Measurements from ENCODE around the gene ZBTB24.

Gene ZBTB24

DNA sequence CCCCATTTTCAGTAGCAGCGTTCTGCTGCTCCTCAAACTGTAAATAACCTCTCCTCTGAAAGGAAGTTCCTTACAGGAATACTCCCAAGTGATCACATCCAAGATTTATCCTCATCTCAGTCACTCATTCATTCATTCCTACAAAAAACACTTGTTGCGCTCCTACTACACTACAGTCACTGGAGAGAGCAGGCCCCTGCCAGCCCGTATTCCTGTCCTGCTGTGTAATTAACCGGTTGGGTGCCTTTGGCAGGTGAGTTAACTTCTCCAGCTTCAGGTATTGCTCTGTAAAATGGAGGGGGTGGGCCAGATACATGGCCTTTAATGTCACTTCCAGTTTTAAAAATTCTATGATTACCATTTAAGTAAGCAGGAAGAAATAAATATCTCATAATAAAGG lies 15.0 kb upstream of the ZBTB24 start:
- DNase-seq: no peak

DNA sequence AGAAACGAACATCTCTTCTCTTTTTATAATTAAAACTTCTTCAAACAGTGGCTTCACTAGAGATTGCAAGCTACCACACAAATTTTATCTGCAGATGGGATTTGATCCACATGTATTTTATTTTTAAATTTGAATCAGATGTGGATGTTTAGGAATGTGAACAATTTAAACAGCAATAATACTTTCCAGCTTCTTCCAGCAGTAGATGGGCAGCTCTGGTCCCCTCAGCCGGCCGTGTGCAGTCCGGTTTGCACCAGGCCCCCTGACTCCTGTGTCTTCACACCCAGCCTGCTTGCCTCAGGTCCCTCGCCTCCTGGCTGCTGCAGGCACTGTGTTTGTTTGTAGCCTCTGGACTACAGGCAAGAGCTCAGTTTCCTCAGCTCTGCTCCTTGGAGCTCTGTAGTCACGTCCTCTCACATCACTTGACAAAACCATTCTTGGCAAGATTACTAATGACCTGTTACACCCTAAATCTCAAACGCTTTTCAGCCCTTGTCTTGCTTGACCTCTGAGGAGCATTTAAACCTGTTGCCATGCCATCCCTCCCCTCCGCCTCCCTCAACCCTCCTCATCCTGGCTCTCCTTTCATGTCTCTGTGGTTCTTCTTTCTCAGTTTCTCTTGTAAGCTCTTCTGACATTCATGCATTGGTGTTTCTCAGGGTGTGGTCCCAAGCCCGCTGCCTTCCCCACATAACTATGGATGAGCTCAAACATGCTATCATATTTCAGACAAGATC lies 13.2 kb upstream of the ZBTB24 start:
- DNase-seq: no peak

DNA sequence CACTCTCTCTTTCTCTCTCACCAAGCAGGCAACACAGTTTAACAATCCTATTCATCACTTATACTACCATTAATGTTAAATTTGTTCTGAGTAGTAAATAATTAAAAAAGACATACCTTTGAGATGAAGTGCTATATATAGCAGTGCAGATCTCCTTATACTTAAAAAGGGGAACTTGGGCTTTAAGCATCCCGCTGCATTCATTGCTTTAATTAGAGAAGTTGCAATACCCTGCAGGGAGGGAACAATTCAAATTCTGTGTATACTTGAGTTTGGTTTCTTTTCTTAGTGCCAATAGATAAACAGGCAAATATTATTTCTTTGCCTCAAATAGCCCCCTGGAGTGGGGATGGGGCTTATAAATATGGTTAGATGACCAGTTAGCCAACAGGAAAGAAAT lies 10.8 kb upstream of the ZBTB24 start:
- no peak for DNase-seq

DNA sequence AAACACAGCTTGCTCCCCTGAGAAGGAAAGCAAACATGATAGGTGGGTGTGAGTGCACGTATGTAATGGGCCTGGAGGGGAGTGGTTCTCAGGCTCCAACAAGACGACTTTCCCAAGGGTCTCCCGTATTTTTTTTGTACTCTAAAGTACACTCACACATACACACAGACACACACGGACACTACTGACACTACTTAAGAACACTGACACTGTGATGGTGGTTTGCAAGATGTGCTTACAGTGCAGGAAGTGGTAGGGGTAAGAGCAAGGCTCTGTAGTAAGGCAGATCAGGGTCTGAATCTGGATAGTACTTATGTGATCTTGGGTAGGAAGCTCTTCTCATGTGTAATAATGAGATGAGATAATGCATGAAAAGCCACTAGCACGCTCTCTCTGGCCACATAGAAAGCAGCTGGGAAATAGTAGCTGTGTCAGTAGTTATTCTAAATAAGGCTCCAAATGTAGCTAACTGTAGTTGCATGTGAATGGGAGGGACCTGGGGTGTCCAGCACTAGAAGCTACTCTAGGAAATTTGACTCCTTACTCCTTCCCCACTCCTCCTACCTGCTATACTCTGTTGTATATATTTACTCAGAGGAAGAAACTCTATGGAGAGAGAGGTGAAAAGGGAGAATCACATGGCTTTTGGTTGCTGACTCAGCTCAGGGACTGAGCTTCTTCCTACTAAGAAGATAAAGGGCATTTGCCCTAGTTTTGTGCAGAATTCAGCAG lies 8.4 kb upstream of the ZBTB24 start:
- peak; percentile 12 for DNase-seq

DNA sequence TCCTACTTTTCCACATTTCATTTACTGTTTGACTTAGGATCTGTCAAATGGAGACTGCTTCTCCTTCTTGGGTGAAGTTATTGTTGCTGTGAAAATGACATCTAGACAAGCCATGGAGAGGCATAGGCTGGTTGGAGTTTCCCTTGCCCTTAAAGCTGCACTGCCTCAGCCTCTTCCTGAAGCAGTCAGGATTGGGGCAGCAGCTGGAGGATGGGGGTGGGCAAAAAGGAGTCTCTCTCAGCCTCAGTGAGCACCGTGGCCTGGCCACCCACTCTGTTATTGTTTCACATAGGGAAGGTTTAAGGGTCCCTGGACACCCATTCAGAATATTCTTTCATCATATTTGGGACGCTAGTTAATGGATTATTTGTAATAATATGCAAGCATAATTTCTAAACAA lies 7.7 kb upstream of the ZBTB24 start:
- no peak for DNase-seq

DNA sequence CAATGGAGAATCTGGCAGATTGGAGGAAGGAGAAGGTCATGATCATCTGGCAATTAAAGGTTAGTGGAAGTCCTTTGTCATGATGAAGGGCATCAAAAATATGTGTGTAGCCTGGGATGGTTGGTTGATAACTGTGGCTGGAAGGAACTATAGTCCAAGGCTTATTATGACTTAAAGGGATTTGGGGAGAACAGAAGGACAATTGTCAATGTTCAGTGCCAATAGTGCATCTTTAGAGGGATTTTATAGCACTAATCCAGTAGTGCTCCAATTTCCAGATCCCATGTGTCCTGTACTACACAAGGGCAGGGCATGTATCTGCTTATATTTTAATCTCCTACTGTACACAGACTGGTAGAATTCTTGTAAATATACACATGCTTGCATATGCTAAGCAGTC lies 5.0 kb upstream of the ZBTB24 start:
- no peak for DNase-seq

DNA sequence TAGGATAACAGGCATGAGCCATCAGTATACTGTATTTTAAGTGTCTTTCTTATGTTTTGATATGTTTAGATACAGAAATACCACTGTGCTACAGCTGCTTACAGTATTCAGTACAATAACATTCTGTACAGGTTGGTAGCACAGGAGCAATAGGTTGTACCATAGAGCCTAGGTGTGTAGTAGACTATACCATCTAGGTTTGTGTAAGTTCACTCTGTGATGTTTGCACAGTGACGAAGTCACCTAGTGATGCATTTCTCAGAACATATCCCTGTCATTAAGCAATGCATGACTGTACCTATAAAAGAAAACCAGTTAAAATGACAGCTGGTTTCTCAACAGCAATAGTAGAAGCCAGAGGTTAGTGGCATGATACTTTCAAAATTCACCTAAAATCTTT lies 3.0 kb upstream of the ZBTB24 start:
- DNase-seq: peak; percentile 9

DNA sequence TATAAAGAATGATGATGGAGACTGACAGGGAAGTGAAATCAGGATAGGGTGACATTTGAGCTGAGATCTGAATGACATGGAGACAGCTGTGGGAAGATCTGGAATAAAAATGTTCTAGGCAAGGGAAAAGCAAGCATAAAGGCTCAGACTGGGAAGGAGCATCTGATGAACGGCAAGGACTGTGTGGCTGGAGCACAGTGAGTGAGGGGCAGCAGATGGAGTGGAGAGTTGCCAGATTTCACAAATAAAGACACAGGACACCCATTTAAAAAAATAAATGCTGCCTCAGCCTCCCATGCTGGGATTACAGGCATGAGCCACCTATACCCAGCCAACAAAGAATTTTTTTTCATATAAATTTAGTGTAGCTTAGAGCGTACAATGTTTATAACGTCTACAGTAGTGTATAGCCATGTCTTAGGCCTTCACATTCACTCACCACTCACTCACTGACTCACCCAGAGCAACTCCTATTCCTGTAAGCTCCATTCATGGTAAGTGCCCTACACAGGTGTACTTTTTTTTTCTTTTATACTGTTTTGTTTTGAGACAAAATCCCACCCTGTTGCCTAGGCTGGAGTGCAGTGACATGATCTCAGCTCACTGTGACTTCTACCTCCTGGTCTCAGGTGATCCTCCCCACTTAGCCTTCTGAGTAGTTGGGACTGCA lies 2.4 kb upstream of the ZBTB24 start:
- DNase-seq: peak; percentile 19

DNA sequence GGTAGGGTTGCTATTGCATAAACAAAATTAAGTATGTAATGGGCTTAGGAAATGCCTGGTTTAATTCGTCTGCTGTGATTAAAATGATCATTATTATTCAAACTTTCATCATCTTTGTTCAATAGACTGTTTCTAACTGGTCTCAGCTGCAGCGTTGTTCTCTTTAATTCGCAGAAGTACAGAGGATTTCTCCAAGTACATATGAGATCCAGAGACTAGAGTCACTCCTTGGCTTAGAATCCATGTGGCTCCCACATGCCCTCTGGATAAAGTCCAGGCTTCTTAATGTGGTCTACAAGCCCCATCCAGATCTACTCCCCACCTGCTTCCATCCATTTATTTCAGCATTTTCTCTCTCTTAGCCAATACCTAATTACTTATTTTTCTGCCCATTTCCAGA lies 1.1 kb upstream of the ZBTB24 start:
- DNase-seq: no peak

DNA sequence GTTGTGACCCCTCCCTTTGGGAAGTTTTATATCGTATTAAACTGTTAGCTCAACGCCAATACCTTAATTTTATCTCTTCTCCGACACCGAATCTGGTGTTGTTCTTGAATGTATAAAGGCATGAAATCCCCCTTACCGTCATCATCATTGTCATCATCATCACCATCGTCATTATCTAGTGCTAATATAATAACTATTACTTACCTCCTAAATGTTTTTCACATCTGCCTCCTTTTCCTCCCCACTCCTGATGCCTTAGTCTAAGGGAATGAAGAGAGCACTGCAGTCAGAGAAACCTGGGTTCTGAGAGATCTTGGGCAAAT lies 677 bp upstream of the ZBTB24 start:
- DNase-seq: no peak

DNA sequence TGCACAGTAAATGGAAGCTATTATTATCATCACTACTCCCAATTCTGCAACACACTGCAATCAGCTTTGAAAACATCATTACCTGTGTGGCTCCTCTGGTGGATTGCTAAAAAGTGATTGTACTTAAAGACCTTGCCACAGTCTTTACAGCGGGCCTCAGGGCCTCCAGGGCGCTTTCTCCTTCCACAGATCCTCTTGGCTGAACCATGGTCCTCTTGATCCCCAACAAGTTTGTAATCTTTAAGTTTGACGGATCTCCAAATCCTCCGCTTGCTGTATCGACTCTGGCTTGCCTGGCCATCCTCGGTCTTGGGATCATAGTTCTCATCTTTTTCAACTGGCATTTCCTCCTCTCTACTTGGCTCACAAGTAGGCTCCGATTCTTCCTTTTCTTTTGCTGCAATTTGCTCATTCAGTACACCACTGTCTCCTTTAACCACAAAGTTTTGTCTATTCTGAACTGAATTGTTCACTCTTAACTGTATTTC lies 2.0 kb downstream of the ZBTB24 start:
- DNase-seq: no peak

DNA sequence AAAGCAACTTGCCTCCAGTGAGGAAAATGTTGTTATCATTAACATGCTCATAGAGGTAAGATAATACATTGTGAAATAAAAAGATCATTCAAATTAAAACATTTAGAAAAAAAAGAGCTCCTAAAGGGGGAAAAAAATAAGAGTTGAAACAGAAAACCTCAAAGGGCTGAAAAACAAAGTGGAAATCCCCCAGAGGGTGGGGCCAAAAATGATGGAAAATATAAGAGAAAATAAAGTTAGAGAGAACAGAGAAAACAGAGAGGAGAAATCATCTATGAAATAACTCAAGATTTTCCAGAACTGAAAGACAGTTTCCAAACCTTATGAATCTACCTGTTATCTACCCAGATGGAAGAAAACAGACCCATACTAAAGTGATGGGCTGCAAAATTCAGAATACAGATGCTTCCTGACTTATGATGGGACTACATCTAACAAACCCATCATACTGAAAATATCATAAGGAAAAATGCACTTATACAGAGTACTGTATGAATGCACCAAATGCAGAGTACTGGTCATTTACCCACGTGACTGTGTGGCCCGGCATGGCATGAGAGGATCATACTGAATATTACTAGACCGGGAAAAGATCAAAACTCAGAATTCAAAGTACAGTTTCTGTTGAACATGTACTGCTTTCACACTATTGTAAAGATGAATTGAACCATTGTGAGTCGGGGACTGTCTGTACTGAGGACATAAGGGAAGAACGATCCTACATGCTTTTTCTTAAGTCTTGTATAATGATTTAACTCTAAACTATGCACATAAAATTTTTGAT lies 4.0 kb downstream of the ZBTB24 start:
- no peak for DNase-seq

DNA sequence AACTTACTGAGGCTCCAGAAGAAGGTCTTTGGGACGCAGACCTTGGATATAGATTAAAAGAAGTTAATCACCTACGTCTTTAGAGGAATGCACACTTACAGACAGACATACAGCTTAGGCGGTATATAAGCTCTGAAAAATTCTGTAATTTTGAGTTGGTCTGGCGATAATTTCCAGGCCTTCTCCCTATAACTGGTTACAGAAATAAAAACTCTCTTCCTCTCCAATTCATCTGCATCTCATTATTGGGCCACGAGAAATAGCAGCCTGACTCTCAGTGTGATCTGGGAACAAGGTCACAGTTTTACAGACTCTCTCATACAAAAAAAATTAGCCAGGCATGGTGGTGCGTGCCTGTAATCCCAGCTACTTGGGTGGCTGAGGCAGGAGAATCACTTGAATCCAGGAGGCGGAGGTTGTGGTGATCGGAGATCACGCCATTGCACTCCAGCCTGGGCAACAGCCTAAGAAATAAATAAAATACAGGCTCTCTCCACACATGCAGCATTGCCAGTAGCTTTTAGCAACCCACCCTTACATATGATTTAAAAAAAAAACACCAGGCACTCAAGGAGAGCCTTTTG lies 4.7 kb downstream of the ZBTB24 start:
- DNase-seq: no peak

DNA sequence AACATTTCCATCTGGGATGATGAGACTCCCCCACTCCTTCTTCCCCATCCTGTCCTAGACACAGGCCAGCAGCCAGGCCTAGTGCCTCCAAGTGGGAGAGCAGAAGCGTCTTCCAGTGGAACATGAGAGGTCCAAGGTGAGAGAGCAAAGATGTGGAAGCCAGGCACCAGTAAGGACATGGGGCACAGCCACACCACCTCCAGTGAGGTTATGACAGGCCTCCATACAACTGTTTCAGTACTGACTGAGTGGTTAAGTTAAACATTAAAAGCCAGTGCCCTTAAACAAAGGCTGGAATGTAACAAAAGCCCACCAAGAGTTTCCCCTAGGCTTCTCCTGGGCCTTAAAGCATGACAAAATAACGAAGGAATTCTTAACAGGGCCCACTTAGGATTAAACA lies 5.3 kb downstream of the ZBTB24 start:
- no peak for DNase-seq

DNA sequence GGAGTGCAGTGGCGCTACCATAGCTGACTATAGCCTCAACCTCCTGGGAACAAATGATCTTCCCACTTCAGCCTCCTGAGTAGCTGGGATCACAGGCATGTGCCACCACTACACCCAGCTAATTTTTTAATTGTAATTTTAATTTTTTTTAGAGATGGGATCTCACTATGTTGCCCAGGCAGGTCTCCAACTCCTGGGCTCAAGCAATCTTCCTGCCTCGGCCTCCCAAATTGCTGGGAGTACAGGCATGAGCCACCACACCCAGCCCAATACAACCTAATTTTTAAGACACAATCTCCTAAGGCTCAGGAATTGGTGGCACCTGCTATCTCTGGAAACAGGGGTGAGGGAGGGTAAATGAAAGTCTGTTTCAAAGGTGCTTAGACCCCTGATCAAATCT lies 5.8 kb downstream of the ZBTB24 start:
- no peak for DNase-seq

DNA sequence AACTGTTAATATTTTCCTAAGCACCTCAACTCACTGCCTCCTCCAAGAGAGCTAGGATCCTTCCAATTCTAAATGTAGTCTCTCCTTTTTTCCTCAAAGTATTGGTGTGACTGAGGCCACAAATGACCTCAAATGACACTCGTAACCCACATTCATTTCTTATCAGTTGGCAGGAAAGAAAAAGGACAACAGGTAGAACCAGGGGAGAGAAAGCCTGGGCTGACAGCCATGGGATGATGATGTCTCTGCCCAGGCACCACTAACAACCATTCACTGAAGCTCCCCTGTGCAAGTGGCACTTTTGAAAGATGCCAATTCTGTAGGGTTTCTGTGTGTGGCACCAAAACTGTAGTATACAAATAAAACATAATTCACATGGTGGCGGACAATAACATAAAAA lies 7.4 kb downstream of the ZBTB24 start:
- DNase-seq: no peak

DNA sequence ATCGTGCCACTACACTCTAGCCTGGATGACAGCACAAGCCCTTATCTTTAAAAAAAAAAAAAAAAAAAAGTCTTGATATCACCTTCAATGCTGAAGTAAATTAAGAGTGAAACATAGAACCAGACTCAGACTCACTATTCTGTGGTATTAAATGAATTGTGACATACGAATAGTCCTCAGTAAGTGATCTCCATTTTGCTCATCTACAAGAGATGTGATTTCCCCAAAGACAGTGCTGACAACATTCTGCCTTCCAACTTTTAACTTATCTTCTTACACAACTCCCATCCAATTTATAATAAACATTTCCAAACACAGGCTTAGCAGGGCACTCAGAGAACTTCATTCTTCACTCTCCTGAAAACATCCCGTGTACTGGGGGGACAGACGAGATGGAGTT lies 8.0 kb downstream of the ZBTB24 start:
- DNase-seq: no peak

DNA sequence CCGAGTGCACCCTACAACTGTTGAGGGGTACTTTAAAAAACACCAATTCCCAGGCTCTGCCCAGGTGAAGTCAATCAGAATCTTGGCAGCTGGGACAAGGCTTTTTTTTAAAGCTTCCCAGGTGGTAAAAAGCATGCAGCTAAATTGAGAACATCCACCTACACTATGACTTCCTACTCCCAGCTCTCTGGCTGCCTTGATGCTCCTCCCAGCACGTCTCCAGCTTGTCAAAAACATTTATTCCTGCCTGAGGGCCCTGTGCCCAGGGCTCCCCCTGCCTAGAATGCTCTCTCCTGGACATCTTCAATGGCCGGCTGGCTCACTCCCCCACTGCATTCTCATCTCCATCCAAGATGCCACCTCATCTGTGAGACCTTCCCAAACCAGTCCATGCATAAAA lies 9.9 kb downstream of the ZBTB24 start:
- DNase-seq: no peak

DNA sequence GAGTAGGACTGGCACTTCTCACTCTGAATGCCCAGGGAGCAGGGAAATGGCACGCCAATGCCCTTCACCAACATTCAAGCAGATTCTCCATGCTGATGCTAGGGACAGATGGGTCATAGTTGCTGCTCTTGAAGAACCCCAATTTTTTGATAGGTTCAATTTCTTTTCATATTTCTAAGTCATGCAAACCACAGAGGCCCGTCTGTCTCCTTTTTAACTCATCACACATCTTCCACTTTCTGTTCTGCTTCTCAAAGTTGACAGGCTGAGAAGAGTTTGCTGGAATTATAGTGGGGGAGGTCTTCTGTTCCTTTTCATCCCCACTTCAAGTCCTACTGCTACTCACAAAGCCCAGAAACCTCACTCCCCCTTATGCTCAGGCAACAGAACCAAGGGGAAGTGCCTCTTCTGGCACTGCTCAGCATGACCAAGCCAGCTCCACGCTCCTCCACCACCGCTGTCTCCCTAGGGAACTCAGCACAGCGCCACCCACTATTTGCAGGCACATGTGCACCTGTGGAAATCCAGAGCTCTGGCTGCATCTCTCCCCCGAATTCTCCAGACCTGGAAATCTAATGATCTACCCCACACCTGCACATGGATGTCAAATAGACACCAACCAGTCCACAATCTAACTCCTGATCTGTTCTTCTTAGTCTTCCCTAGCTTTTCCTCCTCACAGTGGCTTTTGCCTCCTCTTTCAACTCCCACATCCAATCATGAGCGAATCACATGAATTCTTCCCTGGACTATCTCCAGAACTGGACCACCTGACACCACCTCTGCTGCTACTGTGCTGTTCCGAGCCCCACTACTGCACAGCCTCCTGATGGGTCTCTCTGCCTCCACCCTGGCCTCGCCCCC lies 10.7 kb downstream of the ZBTB24 start:
- DNase-seq: no peak

DNA sequence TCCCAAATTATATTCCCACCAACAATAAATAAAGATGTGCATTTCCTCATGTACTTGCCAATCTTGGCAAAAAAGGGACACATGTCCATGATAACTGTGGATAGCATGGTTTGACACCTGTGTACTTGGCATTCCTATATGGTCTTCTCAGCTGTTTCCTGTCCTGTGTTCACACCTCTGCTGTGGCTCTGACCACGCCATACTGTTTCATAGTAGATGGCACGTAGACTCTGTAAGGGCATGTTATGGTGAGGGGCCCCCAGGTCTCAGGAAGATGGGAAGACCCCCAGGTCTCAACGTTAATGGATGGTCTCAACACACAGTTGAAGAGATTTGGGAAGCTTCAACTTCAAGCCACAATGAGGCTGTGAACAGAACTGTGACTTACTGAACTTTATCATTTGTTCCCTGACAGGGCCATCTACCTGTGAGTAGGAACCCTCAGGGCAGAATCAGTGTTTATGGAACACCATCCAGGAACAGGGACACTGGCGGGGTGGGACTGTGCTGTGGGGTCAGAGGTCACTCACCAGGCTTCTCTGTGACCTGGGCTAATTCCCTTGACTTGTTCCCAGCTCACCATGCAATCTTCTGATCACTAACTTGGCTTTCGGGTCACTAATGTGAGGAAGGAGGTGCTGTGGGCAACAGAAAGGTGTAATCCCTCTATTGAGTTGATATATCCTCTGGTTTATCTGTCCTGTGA lies 11.8 kb downstream of the ZBTB24 start:
- no peak for DNase-seq

DNA sequence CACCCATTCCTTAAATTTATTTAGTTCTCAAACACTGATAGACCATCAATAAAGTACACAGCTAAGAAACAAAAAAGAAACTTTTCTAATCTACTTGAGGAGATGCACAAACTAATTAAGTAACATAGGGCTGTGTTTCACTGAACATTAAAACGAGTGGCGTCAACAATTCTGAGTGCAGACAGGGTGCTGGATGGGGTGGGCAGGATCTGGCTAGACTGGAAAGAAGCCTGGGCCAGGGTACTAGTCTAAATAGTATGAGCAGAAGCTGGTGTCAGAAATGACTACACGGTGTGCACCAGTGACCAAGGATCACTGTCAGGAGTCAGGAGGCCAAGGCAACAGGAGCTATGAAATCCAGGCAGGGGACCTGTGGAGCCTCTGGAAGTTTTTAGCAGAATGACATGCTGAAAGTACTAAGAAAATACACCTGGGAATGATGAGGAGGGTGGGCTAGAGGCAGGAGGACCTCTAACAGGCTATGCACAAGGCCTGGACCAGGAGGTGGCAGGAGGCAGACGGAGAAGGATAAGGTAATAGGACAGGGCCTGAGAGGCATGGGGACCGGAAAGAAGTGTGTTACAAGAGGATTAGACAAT lies 13.3 kb downstream of the ZBTB24 start:
- DNase-seq: no peak
